GM13976 (cell line): ENCODE results near the gene NPAS3.

Experiments used
- DNase-seq: peaks from one replicate; pipeline ENCODE4 v3.0.0; 2012; ENCODE audit warnings: low spot score
- CTCF ChIP-seq: IDR thresholded peaks from 2 replicates; pipeline ENCODE4 v1.5.1; 2012; ENCODE audit warnings: borderline replicate concordance, mild to moderate bottlenecking; ENCODE audit not compliant: insufficient read depth; ENCODE audit errors: extremely low read depth, missing control alignments, control extremely low read depth
- in situ Hi-C: fragments of 300-500 bp; cut with MboI; formaldehyde crosslinking; loops from one replicate; pipeline ENCODE4 v1.12.0; 2022; ENCODE audit warnings: low sequenced_read_pairs, mixed read lengths, inconsistent platforms; ENCODE audit not compliant: unreplicated experiment

Gene NPAS3

GRCh38 chr14:33675415-33676130 lies 736.9 kb downstream of the NPAS3 start:
- in situ Hi-C loops = no loop called here
- no peak for DNase-seq
- TF ChIP-seq CTCF = no peak

- in situ Hi-C loops = no loop called here
- TF ChIP-seq CTCF = no peak
- no peak for DNase-seq
These were observed 737.5 kb downstream of the NPAS3 start for GRCh38 chr14:33676135-33676566.

- in situ Hi-C loops = no loop called here
- no peak for TF ChIP-seq CTCF
- no peak for DNase-seq
These were observed 738.2 kb downstream of the NPAS3 start for GRCh38 chr14:33676891-33677290.

GRCh38 chr14:33678005-33678404 lies 739.3 kb downstream of the NPAS3 start:
- TF ChIP-seq CTCF = no peak
- no peak for DNase-seq
- in situ Hi-C loops = no loop called here

- no peak for TF ChIP-seq CTCF
- in situ Hi-C loops = no loop called here
- no peak for DNase-seq
These were observed 740.3 kb downstream of the NPAS3 start for GRCh38 chr14:33679025-33679424.

- no peak for TF ChIP-seq CTCF
- DNase-seq = no peak
- in situ Hi-C loops = no loop called here
These were observed 741.0 kb downstream of the NPAS3 start for GRCh38 chr14:33679461-33680225.
